ENCODE measurements around the gene ADISSP.

Gene ADISSP

GRCh38 chr20:3748073-3748472, 19.5 kb downstream of the ADISSP start (continued):
- no peak for TF ChIP-seq ZSCAN5A (tag by site-specific recombination; IDR thresholded peaks at IDR 0.05)

- ChIA-PET POLR2A (interaction anchor here (0.7 to 0.9 kb wide), 2 partner anchors 20 to 49 kb away, joined by 4 read pairs; partner anchors contain the start of genes ADISSP and CDC25B), CTCF (interaction anchor here (0.6 to 9.8 kb wide), 8 partner anchors 9 to 128 kb away, joined by 3 to 133 read pairs (median 3); partner anchors contain the start of gene ADISSP)
- TF ChIP-seq ZNF580 (tag by site-specific recombination; IDR thresholded peaks at IDR 0.05) (no peak), PRDM2 (tag by site-specific recombination; IDR thresholded peaks at IDR 0.05; ENCODE audit: borderline replicate concordance) (no peak), ZNF148 (tag by site-specific recombination; IDR thresholded peaks at IDR 0.05; ENCODE audit: borderline replicate concordance) (no peak), BCL6B (tag by site-specific recombination; IDR thresholded peaks at IDR 0.05) (no peak)
- H3K9me3 ChIP-seq (ENCODE audit: control insufficient read depth, insufficient read depth, low read depth, low read length) = no peaks in the 10 kb centered on the region
- no peak overlapping the region for H3K4me3 ChIP-seq (ENCODE audit: low read depth, low read length)
- peaks cover 0 to 12% of the 10 kb centered on the region in 2 experiments; a peak in 1 of 3 replicates for H3K36me3 ChIP-seq (ENCODE audit: control insufficient read depth in 2 of 2, insufficient read depth in 1 of 2, low read length in 2 of 2)
- H3K4me1 ChIP-seq (ENCODE audit: control insufficient read depth, insufficient read depth, low read length) = peaks cover 4% of the 10 kb centered on the region; the same call in 1 of the 2 replicates
- H3K27ac ChIP-seq (ENCODE audit: extremely low read depth, low read depth, low read length) = no peak overlapping the region
Observed at GRCh38 chr20:3747471-3747870, 20.1 kb downstream of the ADISSP start.

- peaks cover 0 to 2% of the 10 kb centered on the region in 2 experiments; a peak in 1 of 3 replicates for H3K36me3 ChIP-seq (ENCODE audit: control insufficient read depth in 2 of 2, insufficient read depth in 1 of 2, low read length in 2 of 2)
- no peaks in the 10 kb centered on the region for H3K9me3 ChIP-seq (ENCODE audit: control insufficient read depth, insufficient read depth, low read depth, low read length)
- no peaks in the 10 kb centered on the region for H3K4me1 ChIP-seq (ENCODE audit: control insufficient read depth, insufficient read depth, low read length)
- no peak overlapping the region for H3K27ac ChIP-seq (ENCODE audit: extremely low read depth, low read depth, low read length)
- H3K4me3 ChIP-seq (ENCODE audit: low read depth, low read length) = no peak overlapping the region
- CTCF ChIA-PET = interaction anchor here (0.6 to 2.3 kb wide), 8 partner anchors 23 to 1157 kb away, joined by 3 to 12 read pairs (median 4); no protein-coding TSS in a partner anchor
- POLR2A ChIA-PET = interaction anchor here (3.1 kb wide), 1 partner anchor 22 kb away, joined by 19 read pairs; the partner anchor contains the start of gene ADISSP
- TF ChIP-seq FEZF1 (tag by site-specific recombination; IDR thresholded peaks at IDR 0.05) (no peak), ZNF837 (tag by site-specific recombination; IDR thresholded peaks at IDR 0.05) (no peak), ZSCAN30 (tag by site-specific recombination; IDR thresholded peaks at IDR 0.05) (no peak), ZNF596 (tag by site-specific recombination; IDR thresholded peaks at IDR 0.05) (no peak), KLF17 (tag by site-specific recombination; IDR thresholded peaks at IDR 0.05) (no peak), ZNF112 (tag by site-specific recombination; IDR thresholded peaks at IDR 0.05) (no peak), ZNF692 (tag by site-specific recombination; IDR thresholded peaks at IDR 0.05) (no peak), ZBTB17 (tag by site-specific recombination; IDR thresholded peaks at IDR 0.05) (no peak), ZNF548 (tag by site-specific recombination; IDR thresholded peaks at IDR 0.05) (no peak), ZNF184 (tag by site-specific recombination; IDR thresholded peaks at IDR 0.05) (no peak), SP3 (tag by site-specific recombination; IDR thresholded peaks at IDR 0.05) (no peak), ZNF660 (tag by site-specific recombination; IDR thresholded peaks at IDR 0.05) (no peak), ZNF785 (tag by site-specific recombination; IDR thresholded peaks at IDR 0.05) (no peak)
Observed at GRCh38 chr20:3745686-3746173, 21.8 kb downstream of the ADISSP start.
